Measurements from ENCODE around the gene FOXJ3.

Gene FOXJ3

GRCh38 chr1:42334240-42335049, 590 bp downstream of the FOXJ3 start:
- DNase-seq (ENCODE audit: low spot score) = peak; percentile 37

DNA sequence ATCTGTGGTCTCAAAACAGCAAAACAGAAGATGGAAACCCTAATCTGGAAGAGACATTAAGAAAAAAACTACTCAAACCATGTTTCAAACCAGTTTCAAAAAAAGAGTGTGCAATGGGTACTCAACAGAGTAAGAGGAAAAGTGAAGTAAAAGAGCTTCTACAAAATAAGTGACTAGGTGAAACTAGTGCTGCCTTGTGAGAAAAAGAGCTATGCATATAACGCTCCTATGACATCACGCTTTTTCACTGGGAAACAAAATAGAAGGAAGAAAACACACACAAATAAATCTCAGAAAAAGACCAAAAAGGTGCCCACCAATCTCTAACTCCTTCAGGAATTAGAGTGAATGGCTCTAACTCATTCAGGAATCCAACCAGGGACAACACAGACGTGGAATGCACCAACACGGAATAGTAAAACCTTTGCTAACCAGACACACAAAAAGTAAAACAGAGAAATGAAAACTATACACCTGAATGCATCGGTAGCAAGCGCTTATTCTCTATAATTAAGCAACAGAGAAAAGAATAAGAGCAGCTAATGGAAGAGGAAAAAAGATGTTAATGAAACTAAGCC, 1.3 kb downstream of the FOXJ3 start:
- no peak for DNase-seq (ENCODE audit: low spot score)

GRCh38 chr1:42332877-42333276, 2.2 kb downstream of the FOXJ3 start:
- DNase-seq (ENCODE audit: low spot score) = no peak

DNA sequence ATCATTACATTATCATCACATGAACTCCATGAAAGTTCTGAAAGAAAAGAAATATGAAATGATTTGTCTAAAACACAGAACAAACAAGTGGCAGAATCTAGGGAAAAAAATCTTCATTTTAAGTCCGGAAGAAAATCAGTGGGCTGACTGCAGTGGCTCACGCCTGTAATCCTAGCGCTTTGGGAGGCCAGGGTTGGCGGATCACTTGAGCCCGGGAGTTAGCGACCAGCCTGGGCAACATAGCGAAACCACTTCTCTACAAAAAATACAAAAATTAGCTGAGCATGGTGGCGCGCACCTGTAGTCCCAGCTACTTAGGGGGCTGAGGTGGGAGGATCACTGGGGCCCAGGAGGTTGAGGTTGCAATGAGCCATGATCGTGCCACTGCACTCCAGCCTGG, 4.8 kb downstream of the FOXJ3 start:
- no peak for DNase-seq (ENCODE audit: low spot score)

GRCh38 chr1:42328916-42329496, 6.0 kb downstream of the FOXJ3 start:
- no peak for DNase-seq (ENCODE audit: low spot score)

- no peak for DNase-seq (ENCODE audit: low spot score)
These were observed 6.9 kb downstream of the FOXJ3 start for GRCh38 chr1:42328047-42328625.

DNA sequence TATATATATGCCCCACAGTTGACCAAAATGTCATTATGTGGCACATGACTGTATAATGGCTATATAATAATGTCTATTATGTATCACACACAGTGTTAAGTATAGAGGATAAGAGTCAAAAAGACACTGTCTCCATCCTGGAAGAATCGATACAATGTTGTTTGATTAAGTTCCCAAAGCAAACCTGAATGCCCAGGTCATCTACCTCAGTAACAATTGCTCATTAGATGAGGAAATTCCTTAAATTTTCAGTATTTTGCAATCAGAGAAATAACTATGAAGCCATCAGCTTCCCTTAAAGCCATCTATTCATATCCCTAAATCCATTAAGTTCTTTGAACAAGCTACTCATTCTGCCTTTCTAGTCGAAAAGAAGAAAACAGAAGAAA, 10.0 kb downstream of the FOXJ3 start:
- no peak for DNase-seq (ENCODE audit: low spot score)

DNA sequence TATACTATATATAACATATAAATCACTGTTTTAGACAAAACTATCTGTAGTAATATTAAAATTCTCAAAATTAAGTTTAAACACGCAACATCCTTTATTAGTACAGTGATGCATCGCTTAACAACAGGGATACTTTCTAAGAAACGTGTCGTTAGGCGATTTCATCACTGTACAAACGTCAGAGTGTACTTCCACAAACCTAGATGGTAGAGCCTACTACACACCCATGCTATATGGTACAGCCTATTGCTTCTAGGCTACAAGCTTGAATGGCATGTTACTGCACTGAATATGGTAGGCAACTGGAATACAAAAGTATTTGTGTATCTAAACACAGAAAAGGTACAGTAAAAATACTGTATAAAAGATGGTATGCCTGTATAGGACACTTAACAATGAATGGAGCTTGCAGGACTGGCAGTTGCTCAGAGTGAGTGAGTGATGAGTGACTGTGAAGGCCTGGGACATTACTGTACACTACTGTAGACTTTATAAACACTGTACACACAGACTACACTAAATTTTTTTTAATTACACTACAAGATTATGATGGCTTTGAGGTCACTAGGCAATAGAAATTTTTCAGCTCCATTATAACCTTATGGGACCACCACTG, 10.5 kb downstream of the FOXJ3 start:
- no peak for DNase-seq (ENCODE audit: low spot score)

- no peak for DNase-seq (ENCODE audit: low spot score)
These were observed 11.5 kb downstream of the FOXJ3 start for GRCh38 chr1:42323551-42323950.

DNA sequence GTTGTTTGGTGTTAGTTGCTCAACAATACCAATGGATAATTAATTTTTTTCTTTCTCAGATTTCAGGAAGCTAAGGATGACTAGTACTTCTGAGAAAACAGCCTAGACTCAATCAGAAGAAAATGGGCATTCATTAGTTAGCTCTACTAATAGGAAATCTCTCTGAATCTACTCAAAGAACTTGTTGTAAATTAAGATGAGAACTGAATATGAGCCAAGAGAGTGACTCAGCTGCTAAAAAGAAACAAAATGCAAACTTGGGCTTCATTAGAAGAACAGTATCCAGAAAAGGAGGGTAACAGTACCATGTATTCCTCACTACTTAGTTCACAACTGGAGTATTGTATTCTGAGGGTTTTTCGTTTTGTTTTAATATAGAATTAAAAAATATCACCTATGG, 12.5 kb downstream of the FOXJ3 start:
- DNase-seq (ENCODE audit: low spot score) = no peak

DNA sequence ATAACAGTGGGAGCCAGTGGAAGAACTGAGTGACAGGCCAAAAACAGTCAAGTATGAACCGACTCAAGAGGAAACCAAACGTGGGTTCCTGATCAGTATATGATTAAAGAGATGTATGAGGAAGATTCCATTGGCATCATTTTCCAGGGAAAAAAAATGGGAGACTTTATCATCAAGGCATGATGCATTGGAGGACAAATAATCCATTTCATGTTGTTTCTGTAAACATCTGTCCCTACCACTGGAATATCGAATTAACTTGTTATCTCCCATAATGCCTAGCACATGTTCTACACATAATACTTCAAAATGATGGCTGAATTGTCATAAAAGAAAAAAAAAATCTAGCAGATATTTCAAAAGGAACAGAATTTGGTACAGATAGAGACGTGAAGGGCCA, 13.3 kb downstream of the FOXJ3 start:
- DNase-seq (ENCODE audit: low spot score) = no peak

GRCh38 chr1:42320708-42321107, 14.3 kb downstream of the FOXJ3 start:
- DNase-seq (ENCODE audit: low spot score) = no peak

GRCh38 chr1:42319871-42320484, 15.1 kb downstream of the FOXJ3 start:
- DNase-seq (ENCODE audit: low spot score) = no peak

GRCh38 chr1:42319128-42319851, 15.7 kb downstream of the FOXJ3 start:
- DNase-seq (ENCODE audit: low spot score) = no peak

DNA sequence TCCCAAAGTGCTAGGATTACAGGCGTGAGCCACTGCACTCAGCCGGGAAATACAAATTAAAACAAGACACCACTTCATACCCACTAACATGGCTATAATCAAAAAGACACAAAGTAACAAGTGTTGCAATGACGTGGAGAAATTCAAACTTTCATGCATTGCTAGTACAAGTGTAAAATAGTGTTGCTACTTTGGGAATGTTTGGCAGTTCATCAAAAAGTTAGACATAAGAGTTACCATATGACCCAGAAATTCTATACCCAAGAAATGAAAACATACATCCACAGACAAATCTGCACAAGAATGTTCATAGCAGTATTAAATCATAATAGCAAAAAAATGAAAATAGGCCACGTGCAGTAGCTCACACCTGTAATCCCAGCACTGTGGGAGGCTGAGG, 16.4 kb downstream of the FOXJ3 start:
- no peak for DNase-seq (ENCODE audit: low spot score)

- DNase-seq (ENCODE audit: low spot score) = no peak
These were observed 17.7 kb downstream of the FOXJ3 start for GRCh38 chr1:42317308-42317707.

DNA sequence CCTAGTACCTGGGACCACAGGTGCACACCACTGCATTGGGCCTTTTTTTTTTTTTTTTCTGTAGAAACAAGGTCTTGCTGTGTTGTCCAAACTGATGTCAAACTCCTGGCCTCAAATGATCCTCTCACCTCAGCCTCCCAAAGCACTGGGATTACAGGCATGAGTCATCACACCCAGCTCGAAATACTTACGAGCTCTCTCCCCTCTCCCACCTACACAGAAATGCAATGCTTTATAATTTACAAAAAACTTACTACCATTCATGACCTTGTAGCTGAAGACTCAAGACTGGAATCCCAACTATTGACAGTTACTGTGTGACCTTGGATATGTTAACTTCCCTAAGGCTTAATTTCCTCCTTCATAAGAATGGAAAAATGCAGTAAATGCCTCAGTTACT, 18.7 kb downstream of the FOXJ3 start:
- DNase-seq (ENCODE audit: low spot score) = no peak

DNA sequence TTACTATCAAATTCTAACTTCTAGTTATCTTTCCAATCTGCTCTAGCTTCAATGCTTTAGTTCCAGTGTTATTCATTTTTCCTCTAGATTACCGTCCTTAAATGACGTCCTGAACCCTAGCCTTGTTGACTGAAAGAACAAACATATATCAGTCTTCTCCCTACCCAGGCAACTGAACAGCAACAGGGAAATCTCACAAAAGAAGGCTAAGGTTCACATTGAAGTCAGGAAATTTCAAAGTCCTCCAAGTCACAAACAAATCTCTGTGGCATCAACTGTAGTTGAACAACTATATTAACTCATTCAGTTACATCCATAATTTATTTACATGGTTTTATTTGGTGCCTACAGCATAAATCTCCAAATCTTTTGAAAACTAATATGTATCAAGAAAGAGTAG, 19.5 kb downstream of the FOXJ3 start:
- no peak for DNase-seq (ENCODE audit: low spot score)

DNA sequence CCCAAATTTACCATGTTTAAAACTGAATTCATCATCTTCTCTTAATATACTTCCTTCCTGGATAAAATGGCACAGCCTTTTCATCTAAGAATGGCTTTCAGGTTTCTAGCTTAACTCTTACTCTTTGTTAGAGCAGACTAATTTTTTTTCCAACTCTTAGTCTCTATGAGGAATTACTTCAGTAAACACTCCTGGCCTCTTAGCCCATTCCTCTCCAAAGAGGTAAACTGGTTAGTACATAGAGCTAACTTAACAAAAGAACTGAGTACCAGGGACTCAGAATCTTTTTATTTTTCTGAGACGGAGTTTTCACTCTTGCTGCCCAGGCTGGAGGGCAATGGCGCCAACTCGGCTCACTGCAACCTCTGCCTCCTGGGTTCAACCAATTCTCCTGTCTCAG, 21.1 kb downstream of the FOXJ3 start:
- DNase-seq (ENCODE audit: low spot score) = no peak

DNA sequence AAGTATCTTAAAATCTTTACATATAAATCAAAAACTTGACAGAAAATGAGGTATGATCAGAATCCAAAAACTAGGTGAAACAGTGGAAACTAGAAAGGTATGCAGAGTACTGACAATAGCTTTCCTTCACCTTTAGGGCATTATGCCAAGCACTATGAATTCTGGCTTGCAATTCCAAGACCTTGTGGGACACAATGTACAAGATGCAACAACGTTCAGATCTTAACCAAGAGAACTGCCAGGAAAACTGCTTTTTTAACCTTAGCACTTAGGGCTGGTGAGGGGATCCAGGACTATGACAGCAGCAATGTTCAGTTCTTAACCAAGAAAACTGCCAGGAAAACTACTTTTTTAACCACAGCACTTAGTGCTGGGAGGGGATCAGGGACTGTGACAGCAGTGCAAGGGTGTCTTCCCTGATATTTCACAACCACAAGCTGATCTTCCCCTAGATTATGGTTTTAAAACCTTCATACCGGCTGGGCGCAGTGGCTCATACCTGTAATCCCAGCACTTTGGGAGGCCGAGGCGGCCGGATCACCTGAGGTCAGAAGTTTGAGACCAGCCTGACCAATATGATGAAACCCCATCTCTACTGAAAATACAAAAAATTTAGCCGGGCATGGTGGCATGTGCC, 22.3 kb downstream of the FOXJ3 start:
- DNase-seq (ENCODE audit: low spot score) = no peak

DNA sequence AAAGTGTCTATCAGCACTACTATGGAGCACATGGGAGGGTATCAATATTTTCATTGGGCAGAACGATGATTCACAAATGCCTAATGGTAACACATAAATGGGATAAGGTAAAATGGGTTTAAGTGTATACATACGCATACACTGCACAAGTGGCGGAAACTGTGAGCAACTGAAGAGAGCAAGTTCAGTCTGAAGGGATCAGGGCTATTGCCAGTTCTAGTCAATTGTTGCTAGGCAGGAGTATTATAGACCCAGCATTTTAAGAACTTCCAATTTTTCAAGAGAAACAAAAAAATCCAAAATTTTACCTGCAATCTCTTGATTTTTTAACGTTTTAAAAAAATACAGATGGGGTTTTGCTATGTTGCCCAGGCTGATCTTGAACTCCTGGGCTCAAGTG, 23.1 kb downstream of the FOXJ3 start:
- DNase-seq (ENCODE audit: low spot score) = no peak
